Fibroblast of the aortic adventitia (primary cell): Measurements from ENCODE around the gene LRIG1. TPM values are rescaled to one million over a fixed set of nuclear protein-coding genes. Genes with fewer than 3 reads are reported as not detected.

Experiments used
- DNase-seq: peaks from one replicate; pipeline ENCODE4 v3.0.0-alpha.2; 2010; ENCODE audit warnings: low read depth
- H3K4me3 ChIP-seq: 2 replicates; pipeline ENCODE4 v1.5.1; 2011; ENCODE audit warnings: low read depth, mild to moderate bottlenecking, control low read depth, low read length, moderate library complexity
- total RNA-seq: library from RNA; depleted of rRNA; stranded (reverse); fragments of >200 nt; gene quantifications from 2 replicates; pipeline ENCODE4 v1.2.3, GENCODE V29; 2012; ENCODE audit warnings: low replicate concordance
- TF ChIP-seq, protein P1 (sequence below): IDR thresholded peaks from 2 replicates; pipeline ENCODE4 v1.5.1; 2011; ENCODE audit warnings: mild to moderate bottlenecking, low read length, control low read depth, inconsistent platforms; ENCODE audit not compliant: insufficient read depth

The LRIG1 gene
- total RNA-seq, 1 donor: 26.4 TPM

DNA sequence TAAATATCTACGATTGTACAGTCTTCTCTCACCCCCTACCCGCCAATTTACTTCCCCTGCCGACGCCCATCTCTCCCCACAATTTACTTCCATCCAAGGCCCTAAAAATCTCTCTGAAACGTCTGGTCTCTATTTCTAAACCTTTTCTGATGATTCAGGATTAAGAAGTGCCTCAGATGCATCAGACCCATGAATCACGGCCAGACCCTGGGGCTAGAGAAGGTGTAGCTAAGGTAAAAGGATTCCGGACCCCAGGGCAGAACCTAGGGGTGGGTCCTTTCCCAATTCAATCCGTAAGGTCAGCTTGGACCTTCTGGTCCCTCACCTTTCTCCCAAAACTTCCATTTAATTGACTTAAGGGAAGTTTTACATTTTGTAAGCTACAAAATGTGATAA is 46.4 kb downstream of the LRIG1 start:
- DNase-seq: no peak
- no peak overlapping the region for H3K4me3 ChIP-seq
- TF ChIP-seq, protein P1, sequence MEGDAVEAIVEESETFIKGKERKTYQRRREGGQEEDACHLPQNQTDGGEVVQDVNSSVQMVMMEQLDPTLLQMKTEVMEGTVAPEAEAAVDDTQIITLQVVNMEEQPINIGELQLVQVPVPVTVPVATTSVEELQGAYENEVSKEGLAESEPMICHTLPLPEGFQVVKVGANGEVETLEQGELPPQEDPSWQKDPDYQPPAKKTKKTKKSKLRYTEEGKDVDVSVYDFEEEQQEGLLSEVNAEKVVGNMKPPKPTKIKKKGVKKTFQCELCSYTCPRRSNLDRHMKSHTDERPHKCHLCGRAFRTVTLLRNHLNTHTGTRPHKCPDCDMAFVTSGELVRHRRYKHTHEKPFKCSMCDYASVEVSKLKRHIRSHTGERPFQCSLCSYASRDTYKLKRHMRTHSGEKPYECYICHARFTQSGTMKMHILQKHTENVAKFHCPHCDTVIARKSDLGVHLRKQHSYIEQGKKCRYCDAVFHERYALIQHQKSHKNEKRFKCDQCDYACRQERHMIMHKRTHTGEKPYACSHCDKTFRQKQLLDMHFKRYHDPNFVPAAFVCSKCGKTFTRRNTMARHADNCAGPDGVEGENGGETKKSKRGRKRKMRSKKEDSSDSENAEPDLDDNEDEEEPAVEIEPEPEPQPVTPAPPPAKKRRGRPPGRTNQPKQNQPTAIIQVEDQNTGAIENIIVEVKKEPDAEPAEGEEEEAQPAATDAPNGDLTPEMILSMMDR: no peak

DNA sequence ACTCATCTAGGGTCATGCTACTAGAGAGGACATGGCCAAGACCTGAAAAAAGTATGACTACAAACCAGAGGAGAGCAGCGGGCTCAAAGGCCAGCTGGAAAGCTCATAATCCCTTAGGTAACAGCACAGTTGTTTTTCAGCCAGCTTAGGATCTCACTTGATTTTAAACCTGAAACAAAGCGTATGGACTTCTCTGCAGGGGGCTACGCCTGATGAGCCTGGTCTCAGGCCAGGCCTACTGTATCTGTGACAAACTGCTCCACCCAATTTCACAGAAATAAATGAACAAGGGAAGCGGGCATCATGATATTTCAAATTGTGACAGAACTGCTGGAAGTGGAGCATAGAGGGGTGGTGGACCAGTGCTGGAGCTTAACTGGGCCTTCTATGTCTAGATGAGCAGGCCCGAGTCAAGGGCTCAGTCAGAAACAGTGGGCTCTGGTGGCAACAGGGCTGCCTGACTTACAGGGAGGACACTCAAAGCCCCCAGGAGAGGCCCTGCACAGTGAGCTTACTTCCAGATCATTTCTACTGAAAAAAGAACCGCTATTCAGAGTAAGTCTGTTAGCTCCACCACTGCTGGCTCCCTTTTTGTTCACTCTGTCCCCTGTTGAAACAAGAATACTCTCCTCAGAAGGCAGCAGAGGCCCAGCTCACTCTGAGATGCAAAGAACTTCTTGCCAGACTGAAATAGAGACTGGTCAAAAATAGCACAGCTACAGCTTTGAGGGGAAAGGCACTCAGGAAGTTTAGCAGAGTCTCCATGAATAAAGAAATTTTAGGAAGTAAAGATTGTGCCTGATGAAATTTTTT is 47.0 kb downstream of the LRIG1 start:
- H3K4me3 ChIP-seq: no peak overlapping the region
- no peak for DNase-seq
- TF ChIP-seq, protein P1: no peak

DNA sequence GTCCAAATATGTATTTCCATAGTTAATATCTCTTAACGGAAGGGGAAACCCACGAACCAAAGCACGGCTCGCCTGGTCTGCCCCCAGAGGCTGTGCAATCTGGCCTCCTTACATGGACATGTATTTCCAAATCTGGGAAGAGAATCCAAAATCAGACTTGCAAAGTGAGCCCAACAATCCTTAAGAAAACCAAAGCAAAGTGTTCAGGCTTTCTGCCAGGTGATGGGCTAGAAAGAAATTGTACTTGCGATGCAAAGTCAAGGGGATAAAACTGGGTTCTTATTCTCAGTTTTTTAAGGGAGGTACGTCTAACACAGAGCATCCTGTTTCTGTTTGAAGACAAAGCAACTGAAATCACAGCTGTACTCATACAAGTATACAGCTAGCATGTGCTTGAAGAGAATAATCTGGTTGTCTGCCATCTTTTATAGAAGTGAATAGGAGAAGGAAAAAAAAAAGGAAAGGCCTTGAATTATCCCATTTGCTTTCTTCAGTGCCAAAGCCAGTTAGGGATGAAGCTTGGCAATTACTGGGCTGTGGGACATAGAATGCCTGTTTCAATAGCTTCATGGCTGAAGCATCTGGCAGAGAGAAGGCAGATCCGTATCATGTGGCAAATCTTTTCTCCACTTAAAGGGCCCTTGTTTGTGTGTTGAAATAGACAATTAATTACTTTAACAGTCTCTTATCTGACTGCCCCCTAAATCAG is 48.4 kb downstream of the LRIG1 start:
- no peak overlapping the region for H3K4me3 ChIP-seq
- DNase-seq: peak; percentile 69
- TF ChIP-seq, protein P1: peak; percentile 20

DNA sequence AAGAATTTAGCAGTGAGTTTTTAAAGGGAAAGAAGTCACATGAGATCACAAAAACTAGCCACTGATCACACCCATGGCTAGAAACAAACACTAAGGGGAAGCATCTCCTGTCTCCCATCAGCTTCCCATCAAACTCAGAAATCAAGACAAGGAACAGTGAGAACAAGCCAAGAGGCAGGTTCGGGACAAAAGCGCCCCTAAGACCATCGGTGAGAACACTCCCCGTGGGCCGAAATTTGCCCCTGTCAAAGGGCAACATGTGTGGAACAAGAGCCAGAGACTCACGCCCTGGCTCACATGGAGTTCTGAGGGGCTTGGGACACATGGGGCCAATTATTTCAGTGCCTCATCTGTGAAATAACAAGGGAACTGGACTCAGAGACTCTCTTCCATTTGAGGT is 49.1 kb downstream of the LRIG1 start:
- H3K4me3 ChIP-seq: no peak overlapping the region
- TF ChIP-seq, protein P1: no peak
- DNase-seq: no peak

DNA sequence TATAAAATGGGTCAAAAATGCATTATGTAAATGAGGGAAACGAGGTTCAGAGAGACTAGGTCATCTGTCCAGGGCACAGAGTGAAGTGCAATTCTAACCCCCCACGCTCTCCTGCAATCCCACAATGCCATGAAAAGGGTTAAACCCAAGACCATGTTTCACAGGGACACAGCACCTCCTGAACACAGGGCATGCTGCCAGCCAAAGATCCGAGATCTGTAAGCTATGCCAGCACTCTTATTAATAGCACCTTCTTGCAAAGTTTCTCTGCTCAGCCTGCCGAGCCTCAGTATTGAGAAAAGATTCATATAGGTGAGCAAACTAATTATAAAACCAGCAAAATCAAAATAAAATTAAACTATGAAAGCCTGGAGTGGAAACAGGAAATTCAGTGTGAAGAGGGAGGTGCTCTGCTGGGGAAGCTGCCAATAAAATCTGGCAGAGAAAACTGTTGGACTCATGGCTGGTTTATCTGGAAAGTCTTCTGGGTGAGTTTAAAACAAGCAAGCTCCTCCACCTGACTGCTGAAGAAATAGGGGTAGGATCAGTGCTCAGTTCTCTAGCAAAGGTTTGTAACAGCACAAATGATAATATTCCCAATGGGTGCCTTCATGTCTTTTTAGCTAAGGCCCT is 50.3 kb downstream of the LRIG1 start:
- DNase-seq: peak; percentile 89
- TF ChIP-seq, protein P1: no peak
- H3K4me3 ChIP-seq: no peak overlapping the region

DNA sequence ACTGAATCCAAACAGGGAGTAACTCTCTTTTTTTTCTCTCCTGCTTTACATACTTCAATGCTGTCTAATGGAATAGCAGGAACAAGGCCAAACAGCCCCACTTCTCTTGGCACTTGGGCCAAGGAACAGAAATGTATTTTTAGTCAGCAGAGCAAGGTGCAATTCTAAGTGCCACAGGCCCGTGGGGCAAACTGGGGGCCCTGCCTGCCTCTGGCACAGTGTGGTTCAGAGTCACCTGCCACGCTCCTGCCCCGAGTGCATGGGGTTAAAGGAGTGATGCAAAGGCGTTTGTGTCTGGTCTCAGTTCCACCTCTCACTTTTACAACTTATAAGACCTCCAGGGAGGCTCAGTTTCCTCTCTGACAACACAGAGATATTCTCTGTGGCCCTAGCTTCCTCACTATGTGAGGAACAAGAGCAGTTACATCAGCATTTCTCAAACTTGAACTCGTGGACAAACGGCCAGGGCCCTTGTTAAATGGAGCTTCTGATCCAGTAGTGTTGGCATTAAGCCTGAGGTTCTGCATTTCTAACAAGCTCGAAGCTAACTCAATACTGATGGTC is 51.3 kb downstream of the LRIG1 start:
- TF ChIP-seq, protein P1: no peak
- peak; percentile 66 for DNase-seq
- H3K4me3 ChIP-seq: no peak overlapping the region
